ENCODE results near the gene NCKIPSD. TPM values are rescaled to one million over a fixed set of nuclear protein-coding genes. Genes with fewer than 3 reads are reported as not detected.

NCKIPSD gene
- total and polyA plus RNA-seq, 2 donors (not counting 3 experiments of a cell fraction or from before 2014, with no cell fraction given) = 12.8 to 19.1 TPM

GRCh38 chr3:48684054-48684349 lies 1.7 kb downstream of the NCKIPSD start:
- DNase-seq (ENCODE audit: low read depth, low spot score) (no peak), FAIRE-seq (no peak)
- Histone ChIP-seq H3K27ac (ENCODE audit: insufficient read depth, low read depth, low read length) (no peak overlapping the region), H3K9ac (replicated peaks; ENCODE audit: extremely low read depth, insufficient read depth, low read length) (no peak overlapping the region), H3K4me1 (ENCODE audit: control insufficient read depth, extremely low read depth, insufficient read depth, low read length) (peaks cover 14% of the 10 kb centered on the region), H3K36me3 (ENCODE audit: control insufficient read depth in 2 of 2, extremely low read depth in 1 of 2, insufficient read depth in 2 of 2, low read length in 2 of 2) (peaks cover 7 to 30% of the 10 kb centered on the region in 2 experiments), H3K4me3 (replicated peaks in 1 of 3; ENCODE audit: insufficient read depth in 1 of 3, low read depth in 1 of 3, low read length in 3 of 3) (no peak overlapping the region), H2AFZ (ENCODE audit: low read depth, low read length) (no peak overlapping the region), H3K9me1 (replicated peaks; ENCODE audit: control insufficient read depth, extremely low read depth, insufficient read depth, low read length) (no peaks in the 10 kb centered on the region), H3K9me3 (replicated peaks; ENCODE audit: control insufficient read depth, insufficient read depth, low read length) (no peaks in the 10 kb centered on the region), H4K20me1 (replicated peaks; ENCODE audit: control insufficient read depth, extremely low read depth, insufficient read depth, low read length) (no peaks in the 10 kb centered on the region), H3K79me2 (ENCODE audit: control insufficient read depth, insufficient read depth, low read length) (peaks cover 2% of the 10 kb centered on the region), H3K27me3 (ENCODE audit: control insufficient read depth in 2 of 2, insufficient read depth in 2 of 2, low read length in 2 of 2) (no peaks in the 10 kb centered on the region), H3K4me2 (ENCODE audit: insufficient read depth, low read length) (no peak overlapping the region)
- dilution Hi-C loops (cut with MboI; ENCODE audit: extremely low pct_ligation_motif_present, low sequenced_read_pairs) = no loop called here
- ChIA-PET CTCF (interaction anchor here (0.9 to 2.0 kb wide), 8 partner anchors 11 to 283 kb away, joined by 3 to 5 read pairs (median 3); partner anchors contain the start of genes CELSR3, IP6K2 and SLC26A6), POLR2A (no interaction called here)
- TF ChIP-seq POLR2AphosphoS5 (IDR thresholded peaks at IDR 0.05; ENCODE audit: insufficient read depth, low read depth, low read length) (no peak), GATA2 (IDR thresholded peaks at IDR 0.05; ENCODE audit: insufficient read depth, insufficient read length, low read depth, low read length) (no peak), FOS (IDR thresholded peaks at IDR 0.05; ENCODE audit: borderline replicate concordance, insufficient read depth, low read length) (no peak), MAX (IDR thresholded peaks at IDR 0.05; ENCODE audit: insufficient read depth, insufficient read length) (no peak), JUN (IDR thresholded peaks at IDR 0.05; ENCODE audit: borderline replicate concordance, insufficient read depth, insufficient read length, low read depth) (no peak), EZH2 (IDR thresholded peaks at IDR 0.05; ENCODE audit: borderline replicate concordance, low read depth, low read length, severe bottlenecking) (no peak), MYC (IDR thresholded peaks at IDR 0.05; ENCODE audit: low read depth, low read length) (no peak), POLR2A (IDR thresholded peaks at IDR 0.05; ENCODE audit: low read depth, low read length) (no peak)
- TF ChIP-seq, protein P1, sequence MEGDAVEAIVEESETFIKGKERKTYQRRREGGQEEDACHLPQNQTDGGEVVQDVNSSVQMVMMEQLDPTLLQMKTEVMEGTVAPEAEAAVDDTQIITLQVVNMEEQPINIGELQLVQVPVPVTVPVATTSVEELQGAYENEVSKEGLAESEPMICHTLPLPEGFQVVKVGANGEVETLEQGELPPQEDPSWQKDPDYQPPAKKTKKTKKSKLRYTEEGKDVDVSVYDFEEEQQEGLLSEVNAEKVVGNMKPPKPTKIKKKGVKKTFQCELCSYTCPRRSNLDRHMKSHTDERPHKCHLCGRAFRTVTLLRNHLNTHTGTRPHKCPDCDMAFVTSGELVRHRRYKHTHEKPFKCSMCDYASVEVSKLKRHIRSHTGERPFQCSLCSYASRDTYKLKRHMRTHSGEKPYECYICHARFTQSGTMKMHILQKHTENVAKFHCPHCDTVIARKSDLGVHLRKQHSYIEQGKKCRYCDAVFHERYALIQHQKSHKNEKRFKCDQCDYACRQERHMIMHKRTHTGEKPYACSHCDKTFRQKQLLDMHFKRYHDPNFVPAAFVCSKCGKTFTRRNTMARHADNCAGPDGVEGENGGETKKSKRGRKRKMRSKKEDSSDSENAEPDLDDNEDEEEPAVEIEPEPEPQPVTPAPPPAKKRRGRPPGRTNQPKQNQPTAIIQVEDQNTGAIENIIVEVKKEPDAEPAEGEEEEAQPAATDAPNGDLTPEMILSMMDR (IDR thresholded peaks at IDR 0.05; ENCODE audit: extremely low read depth in 1 of 2, insufficient read depth in 1 of 2, low read depth in 1 of 2, low read length in 2 of 2) = no peak
- BruUV-seq (replicated peaks) = no TSS peak
- intact Hi-C loops (cut with micrococcal nuclease) = loop anchor here (2.0 kb wide), 2 partner anchors 19 to 75 kb away; partner anchors contain the start of gene UQCRC1

Data from endothelial cell of umbilical vein (primary cell).